Measurements from ENCODE around the gene GMNC. TPM values are rescaled to one million over a fixed set of nuclear protein-coding genes. Genes with fewer than 3 reads are reported as not detected.

The GMNC gene
- total RNA-seq, 2 donors from 2014 or later: 0.32 to 0.34 TPM

DNA sequence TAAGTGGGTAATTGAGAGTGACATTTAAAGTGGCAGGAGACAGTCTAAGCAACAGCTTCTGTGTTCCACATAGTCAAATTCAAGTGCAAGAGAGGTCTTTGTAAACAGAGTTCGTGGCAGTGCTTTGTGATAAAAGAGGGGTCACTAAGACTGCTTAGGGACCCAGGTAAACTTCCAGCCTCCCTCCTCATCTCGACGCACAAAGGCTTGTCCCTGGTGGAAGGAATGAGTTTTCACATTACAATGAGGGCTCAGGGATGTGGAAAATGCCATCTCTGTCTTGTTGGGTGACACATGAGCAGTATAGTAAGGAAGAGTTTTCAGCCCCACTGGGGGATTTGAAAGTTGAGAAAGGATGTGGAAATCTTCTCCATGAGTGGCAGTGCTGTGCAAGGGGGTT, 7.3 kb downstream of the GMNC start:
- intact Hi-C loops (cut with DNase I): no loop called here
- ATAC-seq: no peak

DNA sequence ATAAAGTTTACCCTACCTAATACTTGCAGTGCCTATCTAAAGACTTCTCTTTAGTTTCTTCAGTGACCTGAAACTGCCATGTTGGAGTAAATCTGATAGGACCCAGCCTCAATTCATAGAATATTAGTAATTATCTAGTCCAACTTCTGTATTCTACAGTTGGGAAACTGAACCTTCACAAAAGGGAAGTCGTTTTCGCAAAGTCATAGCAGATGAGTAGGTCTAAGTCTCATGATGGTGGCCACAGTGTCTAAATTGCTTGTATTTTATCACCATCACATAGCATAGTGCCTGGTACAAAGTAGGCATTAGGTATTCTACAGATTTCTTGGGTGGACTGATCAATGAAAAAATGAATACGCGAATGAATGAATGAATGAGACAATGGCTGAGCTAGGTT, 8.4 kb downstream of the GMNC start:
- intact Hi-C loops (cut with DNase I): no loop called here
- no peak for DNase-seq
- no peak for ATAC-seq

More for the DNA sequence above, 7.3 kb downstream of the GMNC start:
- no peak for DNase-seq

- intact Hi-C loops (cut with DNase I): no loop called here
- ATAC-seq (no peak), DNase-seq (no peak)
Measured at GRCh38 chr3:190853464-190853863, 9.0 kb downstream of the GMNC start.

DNA sequence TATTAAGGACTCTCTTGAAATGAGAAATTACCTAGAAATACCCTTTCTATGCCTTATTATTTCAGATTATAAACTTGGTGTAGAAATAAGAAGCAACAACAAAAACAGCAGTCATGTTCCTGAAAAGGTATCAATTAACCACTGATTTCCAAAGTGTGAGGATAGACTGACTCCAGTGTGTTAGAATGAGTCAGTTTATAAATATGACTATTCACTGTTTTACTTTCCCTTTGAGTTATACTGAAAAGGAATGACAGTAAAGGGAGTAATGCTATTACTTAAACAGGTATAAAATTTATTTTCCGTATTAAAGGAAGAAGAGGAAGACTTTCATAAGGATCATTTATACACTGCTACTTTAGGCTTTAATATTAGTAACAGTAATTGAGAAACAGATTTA, 12.9 kb downstream of the GMNC start:
- no peak for ATAC-seq
- no peak for DNase-seq
- intact Hi-C loops (cut with DNase I): no loop called here

DNA sequence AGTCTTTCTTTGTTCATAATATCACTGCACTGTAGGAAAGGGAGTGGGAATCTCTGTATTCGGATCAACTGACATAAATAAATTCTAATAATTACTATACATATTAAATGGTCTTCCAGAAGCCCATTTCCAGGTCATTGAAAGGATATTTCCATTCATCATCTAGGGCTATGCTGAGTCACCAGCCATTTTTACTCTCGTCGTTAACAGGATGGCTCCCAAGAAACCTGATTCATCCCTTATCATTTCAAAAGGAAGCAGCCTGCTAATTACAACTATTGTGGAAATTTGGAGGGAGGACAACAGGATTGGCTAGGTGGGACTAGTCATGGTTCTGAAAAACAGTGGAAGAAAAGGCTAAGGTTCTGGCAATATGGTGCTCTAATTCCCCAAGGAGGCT, 13.6 kb downstream of the GMNC start:
- intact Hi-C loops (cut with DNase I): no loop called here
- DNase-seq (no peak), ATAC-seq (no peak)

GRCh38 chr3:190847436-190847835, 15.1 kb downstream of the GMNC start:
- no peak for DNase-seq
- intact Hi-C loops (cut with DNase I): no loop called here
- no peak for ATAC-seq

GRCh38 chr3:190840146-190840545, 22.3 kb downstream of the GMNC start:
- intact Hi-C loops (cut with DNase I): no loop called here
- no peak for DNase-seq
- no peak for ATAC-seq

DNA sequence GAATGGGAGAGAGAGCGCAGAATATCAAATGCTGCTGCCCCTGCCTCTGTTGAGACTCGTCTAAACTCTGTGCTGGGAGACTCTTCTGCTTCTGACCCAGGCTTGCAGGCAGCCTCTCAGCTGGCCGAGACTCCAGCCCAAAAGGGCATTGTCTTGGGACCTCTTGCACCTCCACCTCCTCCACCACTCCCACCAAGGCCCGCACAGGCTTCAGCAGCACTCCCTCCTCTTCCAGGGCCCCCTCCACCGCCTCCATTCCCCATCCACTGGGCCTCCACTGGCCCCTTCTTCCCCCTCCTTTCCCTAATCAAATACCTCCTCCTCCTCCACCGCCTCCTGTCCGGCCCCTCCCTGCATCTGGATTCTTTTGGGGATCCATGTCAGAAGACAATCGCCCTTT, 31.3 kb downstream of the GMNC start:
- DNase-seq (no peak), ATAC-seq (no peak)
- intact Hi-C loops (cut with DNase I): no loop called here

GRCh38 chr3:190830031-190830430, 32.5 kb downstream of the GMNC start:
- intact Hi-C loops (cut with DNase I): no loop called here
- ATAC-seq: no peak
- no peak for DNase-seq

- intact Hi-C loops (cut with DNase I): no loop called here
- no peak for ATAC-seq
Measured at GRCh38 chr3:190826018-190826417, 36.5 kb downstream of the GMNC start.

DNA sequence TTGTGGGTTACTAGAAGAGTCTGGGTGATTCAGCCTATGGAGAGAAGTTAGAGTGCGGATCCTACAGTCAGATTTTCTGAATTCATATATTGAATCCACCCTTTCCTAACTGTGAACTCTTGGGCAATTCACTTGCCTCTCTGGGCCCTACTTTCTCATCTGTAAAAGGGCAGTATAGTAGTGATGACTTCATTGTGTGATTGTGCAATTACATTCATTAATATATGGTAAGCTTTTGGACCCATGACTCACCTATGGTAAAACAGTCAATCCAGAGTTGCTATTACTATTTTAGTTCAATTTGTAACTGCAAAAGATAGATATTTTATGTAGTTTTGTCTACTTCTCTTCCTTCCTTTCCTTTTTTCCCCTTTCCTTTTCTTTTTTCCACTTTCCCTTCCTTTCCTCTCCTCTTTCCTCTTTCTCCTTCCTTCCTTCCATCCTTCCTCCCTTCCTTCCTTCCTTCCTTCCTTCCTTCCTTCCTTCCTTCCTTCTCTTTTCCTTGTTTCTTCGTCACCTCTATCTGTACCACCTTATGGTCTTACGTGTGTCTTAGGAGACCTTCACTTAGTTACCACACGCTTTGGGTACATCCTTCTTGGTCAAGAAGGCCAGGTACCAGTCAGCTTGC, 37.0 kb downstream of the GMNC start:
- intact Hi-C loops (cut with DNase I): no loop called here
- DNase-seq: no peak
- no peak for ATAC-seq

More at GRCh38 chr3:190826018-190826417, 36.5 kb downstream of the GMNC start:
- DNase-seq: no peak

DNA sequence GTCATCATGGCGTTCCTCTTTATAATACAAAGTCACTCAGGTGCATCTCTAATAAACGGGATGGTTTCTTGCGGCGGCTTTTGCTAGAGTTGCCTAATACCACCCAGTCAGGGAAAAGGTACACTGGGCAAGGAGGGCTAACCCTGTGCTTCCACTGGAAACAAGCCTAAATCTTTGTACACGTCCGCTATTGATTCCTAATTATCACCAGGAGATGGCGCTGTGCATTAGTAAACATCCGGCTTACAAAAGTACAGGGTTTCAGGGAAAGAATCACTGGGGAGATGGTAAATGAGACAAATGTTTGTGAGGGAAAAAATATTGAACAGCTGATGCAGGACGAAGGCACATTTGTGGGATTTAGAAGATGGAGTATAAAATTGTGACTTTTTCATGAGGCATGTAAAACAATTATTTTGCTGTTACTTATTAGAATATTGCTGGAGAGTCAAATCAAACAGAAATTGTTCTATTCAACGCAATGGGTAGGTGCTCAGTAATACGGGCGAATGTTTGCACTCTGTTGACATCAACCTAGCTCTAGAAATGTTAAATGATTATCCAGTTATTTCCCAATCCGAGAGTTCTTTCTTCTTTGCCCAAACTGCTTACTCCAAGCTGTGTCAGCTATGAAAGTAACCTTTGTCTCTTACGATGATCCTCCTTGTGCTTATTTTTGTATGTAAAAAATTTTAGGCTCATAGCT, 50.6 kb downstream of the GMNC start:
- intact Hi-C loops (cut with DNase I): loop anchor here in 1 of 2 donors (5.0 kb wide), 1 partner anchor 240 kb away; no protein-coding TSS in a partner anchor
- no peak for DNase-seq
- peak in 1 of 2 donors; percentile 32 for ATAC-seq

DNA sequence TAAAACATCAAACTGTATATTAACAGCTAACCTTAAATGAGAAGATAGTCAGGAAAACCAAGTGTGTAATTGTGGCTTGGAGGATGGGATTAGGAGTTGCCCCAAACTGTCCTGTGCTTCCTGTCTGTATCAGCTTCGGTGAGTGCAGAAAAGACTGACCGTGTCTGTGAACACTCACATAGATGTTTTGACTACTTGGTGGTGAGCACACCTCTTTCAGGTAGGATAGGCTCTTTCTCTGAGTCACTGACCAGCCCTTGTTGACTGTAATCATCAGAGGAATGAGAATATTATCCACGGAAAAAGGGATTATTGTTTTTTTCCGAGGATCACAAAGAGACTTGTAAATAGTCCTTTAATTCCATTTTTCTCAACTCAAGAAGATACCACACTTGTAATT, 51.5 kb downstream of the GMNC start:
- DNase-seq (no peak), ATAC-seq (no peak)
- intact Hi-C loops (cut with DNase I): loop anchor here in 1 of 2 donors (5.0 kb wide), 1 partner anchor 241 kb away; no protein-coding TSS in a partner anchor

GRCh38 chr3:190809351-190809750, 53.1 kb downstream of the GMNC start:
- no peak for ATAC-seq
- intact Hi-C loops (cut with DNase I): no loop called here

DNA sequence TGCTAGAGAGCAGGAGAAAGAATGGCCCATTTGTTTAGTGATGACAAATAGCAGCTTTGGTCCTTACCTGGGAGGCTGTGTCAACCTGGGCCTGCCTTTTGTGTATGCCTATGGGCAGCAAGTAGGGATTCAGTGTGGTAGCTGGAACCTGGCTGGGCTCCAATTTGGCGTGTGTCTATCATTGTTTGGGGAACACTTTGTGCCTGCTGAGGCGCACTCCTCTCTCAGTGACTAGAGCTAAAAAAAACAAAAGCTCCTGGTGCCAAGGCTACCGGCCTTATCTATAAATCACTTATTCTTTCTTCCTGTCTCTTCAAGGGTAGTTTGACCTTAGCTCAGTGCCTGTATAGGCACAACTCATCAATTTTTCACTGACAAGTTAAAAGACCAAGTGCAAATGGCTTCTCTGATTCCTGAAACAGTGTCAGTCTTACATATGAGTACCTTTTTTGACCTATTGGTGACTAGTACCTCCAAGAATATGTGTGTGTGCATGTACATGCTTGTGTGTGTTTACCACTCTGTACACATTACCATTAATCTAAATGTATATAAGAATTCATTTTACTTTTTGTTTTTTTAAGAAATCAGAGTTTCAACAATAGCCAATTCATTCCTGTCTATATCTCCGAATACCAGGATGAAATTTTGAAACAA, 54.6 kb downstream of the GMNC start:
- ATAC-seq (peak; percentile 85 to 88), DNase-seq (peak; percentile 80)
- intact Hi-C loops (cut with DNase I): no loop called here

More at GRCh38 chr3:190809351-190809750, 53.1 kb downstream of the GMNC start:
- DNase-seq: no peak

All from left cardiac atrium (tissue), 4 donors.